GM19324 (cell line): ENCODE data around the gene LRP5.
A peak's percentile ranks its signal among the peaks of the same experiment; 100 is the strongest.

Experiments
- ATAC-seq: cut with Tn5 transposase; IDR thresholded peaks from one replicate; pipeline ENCODE4 v1.9.1; 2021; ENCODE audit warnings: mild to moderate bottlenecking, moderate library complexity; ENCODE audit not compliant: unreplicated experiment, low FRiP score

The LRP5 gene

GRCh38 chr11:68312117-68312779, at the start of gene LRP5:
TSS of gene LRP5 (plus strand) at chr11:68312591. CDS start at chr11:68312715, 124 bp downstream.
- peak; percentile 43 for ATAC-seq

- no peak for ATAC-seq
These were observed 48.9 kb upstream of the LRP5 start for GRCh38 chr11:68263444-68264035.

GRCh38 chr11:68264244-68264643, 48.1 kb upstream of the LRP5 start:
- ATAC-seq = no peak

- ATAC-seq = no peak
These were observed 47.5 kb upstream of the LRP5 start for GRCh38 chr11:68264741-68265540.

GRCh38 chr11:68266121-68266891, 46.1 kb upstream of the LRP5 start:
- ATAC-seq = peak; percentile 58

GRCh38 chr11:68266936-68267880, 45.2 kb upstream of the LRP5 start:
- no peak for ATAC-seq

GRCh38 chr11:68267881-68268240, 44.5 kb upstream of the LRP5 start:
- no peak for ATAC-seq

GRCh38 chr11:68269414-68270081, 42.8 kb upstream of the LRP5 start:
- no peak for ATAC-seq

- no peak for ATAC-seq
These were observed 42.0 kb upstream of the LRP5 start for GRCh38 chr11:68270196-68271022.

GRCh38 chr11:68271023-68271780, 41.2 kb upstream of the LRP5 start:
- peak; percentile 12 for ATAC-seq

GRCh38 chr11:68271781-68272608, 40.4 kb upstream of the LRP5 start, which contains the start of gene C11orf24:
TSS of gene C11orf24 (minus strand) at chr11:68271973. CDS start at chr11:68263767, 8,206 bp downstream.
- ATAC-seq = peak; percentile 85

- ATAC-seq = no peak
These were observed 39.2 kb upstream of the LRP5 start for GRCh38 chr11:68273026-68273738.

GRCh38 chr11:68274306-68274705, 38.1 kb upstream of the LRP5 start:
- no peak for ATAC-seq

GRCh38 chr11:68275721-68276507, 36.5 kb upstream of the LRP5 start:
- ATAC-seq = no peak

- no peak for ATAC-seq
These were observed 35.5 kb upstream of the LRP5 start for GRCh38 chr11:68276861-68277260.
